ENCODE measurements around the gene FOXO6.

Gene FOXO6

GRCh38 chr1:41327383-41327999 lies 33.7 kb upstream of the FOXO6 start:
- no peak overlapping the region for H3K4me3 ChIP-seq (ENCODE audit: low read depth, low read length)
- no peak for DNase-seq (ENCODE audit: low read depth)
- TF ChIP-seq POLR2A (IDR thresholded peaks at IDR 0.05; ENCODE audit: extremely low read depth, insufficient read length): no peak
- TF ChIP-seq MAX (IDR thresholded peaks at IDR 0.05; ENCODE audit: low read depth, low read length): no peak
- TF ChIP-seq MYC (IDR thresholded peaks at IDR 0.05; ENCODE audit: low read depth, low read length): no peak
- TF ChIP-seq, protein P1, sequence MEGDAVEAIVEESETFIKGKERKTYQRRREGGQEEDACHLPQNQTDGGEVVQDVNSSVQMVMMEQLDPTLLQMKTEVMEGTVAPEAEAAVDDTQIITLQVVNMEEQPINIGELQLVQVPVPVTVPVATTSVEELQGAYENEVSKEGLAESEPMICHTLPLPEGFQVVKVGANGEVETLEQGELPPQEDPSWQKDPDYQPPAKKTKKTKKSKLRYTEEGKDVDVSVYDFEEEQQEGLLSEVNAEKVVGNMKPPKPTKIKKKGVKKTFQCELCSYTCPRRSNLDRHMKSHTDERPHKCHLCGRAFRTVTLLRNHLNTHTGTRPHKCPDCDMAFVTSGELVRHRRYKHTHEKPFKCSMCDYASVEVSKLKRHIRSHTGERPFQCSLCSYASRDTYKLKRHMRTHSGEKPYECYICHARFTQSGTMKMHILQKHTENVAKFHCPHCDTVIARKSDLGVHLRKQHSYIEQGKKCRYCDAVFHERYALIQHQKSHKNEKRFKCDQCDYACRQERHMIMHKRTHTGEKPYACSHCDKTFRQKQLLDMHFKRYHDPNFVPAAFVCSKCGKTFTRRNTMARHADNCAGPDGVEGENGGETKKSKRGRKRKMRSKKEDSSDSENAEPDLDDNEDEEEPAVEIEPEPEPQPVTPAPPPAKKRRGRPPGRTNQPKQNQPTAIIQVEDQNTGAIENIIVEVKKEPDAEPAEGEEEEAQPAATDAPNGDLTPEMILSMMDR (IDR thresholded peaks at IDR 0.05; ENCODE audit: low read depth, low read length): no peak

GRCh38 chr1:41328001-41328615 lies 33.1 kb upstream of the FOXO6 start:
- no peak for TF ChIP-seq MYC (IDR thresholded peaks at IDR 0.05; ENCODE audit: low read depth, low read length)
- TF ChIP-seq MAX (IDR thresholded peaks at IDR 0.05; ENCODE audit: low read depth, low read length): no peak
- TF ChIP-seq, protein P1 (IDR thresholded peaks at IDR 0.05; ENCODE audit: low read depth, low read length): no peak
- TF ChIP-seq POLR2A (IDR thresholded peaks at IDR 0.05; ENCODE audit: extremely low read depth, insufficient read length): no peak
- DNase-seq (ENCODE audit: low read depth): no peak

DNA sequence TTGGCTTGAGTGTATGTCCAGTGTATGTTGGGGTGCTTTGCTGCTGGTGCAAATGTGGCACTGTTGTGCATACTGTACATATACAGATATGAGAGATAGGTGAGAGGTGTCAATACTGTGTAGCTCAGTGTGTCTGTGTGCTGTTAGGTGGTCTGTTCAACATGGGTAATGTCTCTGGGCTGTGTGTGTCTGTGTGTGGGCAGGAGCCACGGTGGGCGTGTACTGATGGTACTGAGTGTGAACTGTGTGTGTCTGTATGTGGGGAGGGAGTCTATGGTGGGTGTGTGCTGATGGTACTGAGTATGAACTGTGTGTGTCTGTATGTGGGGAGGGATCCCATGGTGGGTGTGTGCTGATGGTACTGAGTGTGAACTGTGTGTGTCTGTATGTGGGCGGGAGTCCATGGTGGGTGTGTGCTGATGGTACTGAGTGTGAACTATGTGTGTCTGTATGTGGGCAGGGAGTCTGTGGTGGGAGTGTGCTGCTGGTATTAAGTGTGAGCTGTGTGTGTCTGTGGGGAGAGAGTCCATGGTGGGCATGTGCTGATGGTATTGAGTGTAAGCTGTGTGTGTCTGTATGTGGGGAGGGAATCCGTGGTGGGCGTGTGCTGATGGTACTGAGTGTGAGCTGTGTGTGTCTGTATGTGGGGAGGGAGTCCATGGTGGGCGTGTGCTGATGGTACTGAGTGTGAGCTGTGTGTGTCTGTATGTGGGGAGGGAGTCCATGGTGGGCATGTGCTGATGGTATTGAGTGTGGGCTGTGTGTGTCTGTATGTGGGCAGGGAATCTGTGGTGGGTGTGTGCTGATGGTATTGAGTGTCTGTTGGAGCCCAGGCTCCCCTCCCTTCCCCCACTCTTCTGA lies 32.2 kb upstream of the FOXO6 start:
- H3K4me3 ChIP-seq (ENCODE audit: low read depth, low read length): no peak overlapping the region
- TF ChIP-seq, protein P1 (IDR thresholded peaks at IDR 0.05; ENCODE audit: low read depth, low read length): no peak
- TF ChIP-seq MAX (IDR thresholded peaks at IDR 0.05; ENCODE audit: low read depth, low read length) (no peak), POLR2A (IDR thresholded peaks at IDR 0.05; ENCODE audit: extremely low read depth, insufficient read length) (no peak), MYC (IDR thresholded peaks at IDR 0.05; ENCODE audit: low read depth, low read length) (no peak)
- no peak for DNase-seq (ENCODE audit: low read depth)

More at GRCh38 chr1:41328001-41328615, 33.1 kb upstream of the FOXO6 start:
- no peak overlapping the region for H3K4me3 ChIP-seq (ENCODE audit: low read depth, low read length)

DNA sequence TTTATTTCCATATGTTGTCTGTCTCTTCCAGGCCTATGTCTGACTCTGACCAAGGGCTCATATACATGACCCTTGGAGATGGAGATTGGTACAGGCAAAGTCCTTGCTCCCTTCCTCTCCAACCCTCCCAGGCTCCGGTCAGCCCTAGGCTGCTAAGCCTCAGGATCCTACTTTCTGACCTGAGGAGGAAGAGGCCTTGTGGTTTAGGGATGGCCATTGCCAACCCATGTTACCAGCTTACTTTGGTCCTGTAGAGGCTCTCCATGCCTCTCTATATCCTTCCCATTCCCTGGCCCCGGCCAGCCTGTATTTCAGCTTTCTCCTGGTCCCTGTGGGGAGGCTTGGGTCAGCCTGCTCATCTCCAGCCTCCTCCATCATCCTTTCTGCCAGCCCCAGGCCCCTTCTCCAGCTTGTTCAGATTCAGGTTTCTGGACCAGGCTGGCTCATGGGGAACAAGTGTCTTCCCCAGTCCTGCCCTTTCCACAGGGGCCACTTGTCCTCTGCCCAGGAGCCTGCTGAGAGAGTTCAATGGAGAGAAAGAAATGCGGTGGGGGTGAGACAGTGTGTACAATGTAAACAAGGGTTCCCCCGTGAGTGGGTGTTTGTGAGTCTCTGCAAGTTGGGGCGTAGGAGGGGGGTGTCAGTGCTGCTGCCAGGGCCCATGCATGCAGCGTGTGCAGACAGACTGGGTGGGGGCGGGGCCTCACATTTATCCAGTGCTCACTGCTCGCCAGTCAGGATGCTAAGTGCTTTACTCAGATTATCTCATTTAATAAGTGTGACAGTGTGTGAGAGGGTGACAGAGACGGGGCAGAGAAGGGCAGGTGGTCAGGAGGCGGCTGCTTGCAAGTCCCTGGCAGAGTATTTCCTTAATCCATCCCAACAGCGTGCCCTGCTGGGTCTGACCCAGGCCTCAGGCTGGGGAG lies 31.3 kb upstream of the FOXO6 start:
- no peak for DNase-seq (ENCODE audit: low read depth)
- TF ChIP-seq MYC (IDR thresholded peaks at IDR 0.05; ENCODE audit: low read depth, low read length): no peak
- TF ChIP-seq MAX (IDR thresholded peaks at IDR 0.05; ENCODE audit: low read depth, low read length): no peak
- H3K4me3 ChIP-seq (ENCODE audit: low read depth, low read length): no peak overlapping the region

GRCh38 chr1:41330588-41331545 lies 30.4 kb upstream of the FOXO6 start:
- TF ChIP-seq, protein P1 (IDR thresholded peaks at IDR 0.05; ENCODE audit: low read depth, low read length): peak; percentile 3
- TF ChIP-seq MAX (IDR thresholded peaks at IDR 0.05; ENCODE audit: low read depth, low read length): no peak
- TF ChIP-seq MYC (IDR thresholded peaks at IDR 0.05; ENCODE audit: low read depth, low read length): no peak
- TF ChIP-seq POLR2A (IDR thresholded peaks at IDR 0.05; ENCODE audit: extremely low read depth, insufficient read length): no peak
- DNase-seq (ENCODE audit: low read depth): peak; percentile 26
- H3K4me3 ChIP-seq (ENCODE audit: low read depth, low read length): no peak overlapping the region

Data from NB4 (cell line).